Neural cell (in vitro differentiated cells): ENCODE measurements around the gene CEACAM4.

Experiments
- CTCF ChIP-seq: fragments of 450-650 bp; IDR thresholded peaks from 2 replicates; pipeline ENCODE4 v1.5.1; 2014; ENCODE audit warnings: antibody characterized with exemption, mild to moderate bottlenecking, moderate library complexity; ENCODE audit not compliant: poor library complexity, severe bottlenecking
- EZH2 ChIP-seq: fragments of 200-600, 300-800 bp; shearing (Covaris generic), sonication (generic); IDR thresholded peaks from 2 replicates; pipeline ENCODE4 v1.6.1; 2014; ENCODE audit warnings: antibody characterized with exemption, low read length, borderline replicate concordance, mild to moderate bottlenecking; ENCODE audit not compliant: insufficient read depth, poor library complexity, severe bottlenecking

GRCh38 chr19:41589371-41589770 lies 37.5 kb downstream of the CEACAM4 start:
- TF ChIP-seq CTCF: no peak
- no peak for TF ChIP-seq EZH2
